HG03432 (cell line): Measurements from ENCODE around the gene OAS1.
"Not testable (repeated sequence)": the region's sequence is repeated elsewhere in the genome, so short reads cannot be mapped to it uniquely, and the experiment has no call there.

Experiments
- ATAC-seq: cut with Tn5 transposase; IDR thresholded peaks from one replicate; pipeline ENCODE4 v1.9.1; 2021; ENCODE audit warnings: mild to moderate bottlenecking, moderate library complexity; ENCODE audit not compliant: unreplicated experiment

Gene OAS1

GRCh38 chr12:112936264-112936663 lies 29.5 kb downstream of the OAS1 start:
- ATAC-seq = no peak

GRCh38 chr12:112936927-112937326 lies 30.2 kb downstream of the OAS1 start:
- no peak for ATAC-seq

GRCh38 chr12:112937741-112938719 lies 31.3 kb downstream of the OAS1 start, which contains the start of gene OAS3:
Gene OAS3, plus strand, starts transcription at chr12:112938474. Its CDS starts 57 bp downstream, at chr12:112938531.
- ATAC-seq = peak; percentile 51

GRCh38 chr12:112938751-112939150 lies 32.0 kb downstream of the OAS1 start:
- ATAC-seq = no peak

GRCh38 chr12:112939761-112940381 lies 33.1 kb downstream of the OAS1 start:
- peak; percentile 75 for ATAC-seq

- no peak for ATAC-seq
Observed at GRCh38 chr12:112941528-112942335, 35.0 kb downstream of the OAS1 start.

GRCh38 chr12:112942572-112942971 lies 35.8 kb downstream of the OAS1 start:
- ATAC-seq = no peak

GRCh38 chr12:112944024-112944690 lies 37.4 kb downstream of the OAS1 start:
- no peak for ATAC-seq

- ATAC-seq = no peak
Observed at GRCh38 chr12:112945515-112945914, 38.8 kb downstream of the OAS1 start.

GRCh38 chr12:112946236-112947000 lies 39.7 kb downstream of the OAS1 start:
- ATAC-seq = no peak

- ATAC-seq = no peak
Observed at GRCh38 chr12:112947314-112947713, 40.6 kb downstream of the OAS1 start.

- no peak for ATAC-seq
Observed at GRCh38 chr12:112947761-112948160, 41.0 kb downstream of the OAS1 start.

GRCh38 chr12:112948806-112949205 lies 42.0 kb downstream of the OAS1 start:
- ATAC-seq = no peak

GRCh38 chr12:112950701-112951100 lies 43.9 kb downstream of the OAS1 start:
- ATAC-seq = no peak

GRCh38 chr12:112957125-112957524 lies 50.4 kb downstream of the OAS1 start:
- ATAC-seq = not testable (repeated sequence)

- ATAC-seq = no peak
Observed at GRCh38 chr12:112961074-112961473, 54.3 kb downstream of the OAS1 start.

GRCh38 chr12:112961536-112961935 lies 54.8 kb downstream of the OAS1 start:
- ATAC-seq = no peak

- no peak for ATAC-seq
Observed at GRCh38 chr12:112962561-112962960, 55.8 kb downstream of the OAS1 start.

GRCh38 chr12:112963227-112963861 lies 56.6 kb downstream of the OAS1 start:
- no peak for ATAC-seq
